DND-41 (cell line): ENCODE results near the gene MEAF6.

ENCODE experiments used
- ATAC-seq: fragments of 200-7000 bp; cut with Tn5 transposase; 3 replicates; pipeline ENCODE4 v1.9.1; 2021; ENCODE audit warnings: low read depth; ENCODE audit not compliant: insufficient read depth
- DNase-seq: peaks from one replicate; pipeline ENCODE4 v3.0.0-alpha.2; 2020
- H2AFZ ChIP-seq: 2 replicates; pipeline ENCODE4 v1.6.0; 2012; ENCODE audit warnings: low read depth, low read length
- H3K27ac ChIP-seq: 2 replicates; pipeline ENCODE4 v1.5.1; 2012; ENCODE audit warnings: low read length, inconsistent platforms
- H3K27me3 ChIP-seq: fragments of 200-600 bp; sonication (generic); 2 replicates; pipeline ENCODE4 v1.6.0; 2012; ENCODE audit warnings: low read length, mild to moderate bottlenecking, inconsistent platforms; ENCODE audit not compliant: insufficient read depth, poor library complexity
- H3K36me3 ChIP-seq: 2 replicates; pipeline ENCODE4 v1.5.1; 2012; ENCODE audit warnings: low read length, inconsistent platforms; ENCODE audit not compliant: insufficient read depth
- H3K4me1 ChIP-seq: 2 replicates; pipeline ENCODE4 v1.5.1; 2012; ENCODE audit warnings: mild to moderate bottlenecking, low read length; ENCODE audit not compliant: insufficient read depth
- H3K4me2 ChIP-seq: 2 replicates; pipeline ENCODE4 v1.6.0; 2012; ENCODE audit warnings: mild to moderate bottlenecking, moderate library complexity, low read length, inconsistent platforms; ENCODE audit not compliant: insufficient read depth
- H3K4me3 ChIP-seq, 2 experiments: fragments of 200-600 bp in 1 of 2; shearing (Covaris generic) in 1 of 2; 2 replicates each; pipeline ENCODE4 v1.5.1; 2012 to 2016; ENCODE audit warnings: inconsistent platforms in 2 of 2, low read length in 2 of 2, mild to moderate bottlenecking in 2 of 2, low read depth in 1 of 2, moderate library complexity in 1 of 2
- H3K79me2 ChIP-seq: 2 replicates; pipeline ENCODE4 v1.6.0; 2012; ENCODE audit warnings: low read length, inconsistent platforms; ENCODE audit not compliant: insufficient read depth
- H3K9ac ChIP-seq: 2 replicates; pipeline ENCODE4 v1.6.0; 2012; ENCODE audit warnings: low read depth, mild to moderate bottlenecking, inconsistent platforms, low read length, moderate library complexity
- H3K9me3 ChIP-seq: 2 replicates; pipeline ENCODE4 v1.5.1; 2012; ENCODE audit warnings: low read length, moderate library complexity, mild to moderate bottlenecking, inconsistent platforms; ENCODE audit not compliant: insufficient read depth, severe bottlenecking
- H4K20me1 ChIP-seq: 2 replicates; pipeline ENCODE4 v1.6.0; 2012; ENCODE audit warnings: low read length; ENCODE audit not compliant: insufficient read depth
- CTCF ChIP-seq: IDR thresholded peaks from 2 replicates; pipeline ENCODE4 v1.5.1; 2012; ENCODE audit warnings: borderline replicate concordance, low read length, moderate library complexity, mild to moderate bottlenecking; ENCODE audit not compliant: poor library complexity, severe bottlenecking; ENCODE audit errors: extremely low read depth
- EZH2 ChIP-seq: IDR thresholded peaks from 3 replicates; pipeline ENCODE4 v1.6.1; 2012; ENCODE audit warnings: borderline replicate concordance, low read depth, mild to moderate bottlenecking, moderate library complexity, low read length, inconsistent platforms; ENCODE audit not compliant: severe bottlenecking

MEAF6 gene

GRCh38 chr1:37480581-37481288 is 33.8 kb downstream of the MEAF6 start:
- H3K36me3 ChIP-seq: peaks cover 88% of the 10 kb centered on the region
- H3K27me3 ChIP-seq: no peaks in the 10 kb centered on the region
- H3K4me3 ChIP-seq: no peak overlapping the region
- DNase-seq (no peak), ATAC-seq (no peak)
- H3K27ac ChIP-seq: no peak overlapping the region
- H4K20me1 ChIP-seq: peaks cover 48% of the 10 kb centered on the region
- no peak overlapping the region for H3K4me2 ChIP-seq
- H3K4me1 ChIP-seq: peaks cover 36% of the 10 kb centered on the region
- H3K9me3 ChIP-seq: no peaks in the 10 kb centered on the region
- H3K9ac ChIP-seq: no peak overlapping the region
- H3K79me2 ChIP-seq: peaks cover 27% of the 10 kb centered on the region
- H2AFZ ChIP-seq: no peak overlapping the region
- no peak for TF ChIP-seq CTCF
- TF ChIP-seq EZH2: no peak

- H3K27ac ChIP-seq: no peak overlapping the region
- no peaks in the 10 kb centered on the region for H3K27me3 ChIP-seq
- no peak for TF ChIP-seq EZH2
- TF ChIP-seq CTCF: no peak
- peaks cover 42% of the 10 kb centered on the region for H3K4me1 ChIP-seq
- no peak overlapping the region for H2AFZ ChIP-seq
- peaks cover 86% of the 10 kb centered on the region for H3K36me3 ChIP-seq
- no peak overlapping the region for H3K4me3 ChIP-seq
- DNase-seq (no peak), ATAC-seq (no peak)
- H3K4me2 ChIP-seq: no peak overlapping the region
- no peaks in the 10 kb centered on the region for H3K9me3 ChIP-seq
- peaks cover 34% of the 10 kb centered on the region for H3K79me2 ChIP-seq
- no peak overlapping the region for H3K9ac ChIP-seq
- H4K20me1 ChIP-seq: peaks cover 50% of the 10 kb centered on the region
These were observed 34.5 kb downstream of the MEAF6 start for GRCh38 chr1:37480125-37480466.

GRCh38 chr1:37479255-37480124 is 35.1 kb downstream of the MEAF6 start:
- DNase-seq: peak; percentile 39
- H3K4me1 ChIP-seq: peaks cover 45% of the 10 kb centered on the region

More at GRCh38 chr1:37479255-37480124, 35.1 kb downstream of the MEAF6 start:
- Histone ChIP-seq H4K20me1 (peaks cover 50% of the 10 kb centered on the region), H3K79me2 (peaks cover 39% of the 10 kb centered on the region), H3K9ac (0 out of 2 replicates have a peak overlapping the region, but pooled peaks have one; percentile 12), H3K4me3 (no peak overlapping the region), H2AFZ (no peak overlapping the region), H3K27ac (peak overlapping the region; percentile 32; the same call in 1 of the 2 replicates), H3K27me3 (no peaks in the 10 kb centered on the region), H3K36me3 (peaks cover 86% of the 10 kb centered on the region), H3K9me3 (no peaks in the 10 kb centered on the region), H3K4me2 (0 out of 2 replicates have a peak overlapping the region, but pooled peaks have one; percentile 10)
- TF ChIP-seq EZH2 (no peak), CTCF (no peak)
- 0 out of 3 replicates have a peak, but pooled peaks have one; percentile 14 for ATAC-seq
